ENCODE measurements around the gene SLC25A29.

Gene SLC25A29

DNA sequence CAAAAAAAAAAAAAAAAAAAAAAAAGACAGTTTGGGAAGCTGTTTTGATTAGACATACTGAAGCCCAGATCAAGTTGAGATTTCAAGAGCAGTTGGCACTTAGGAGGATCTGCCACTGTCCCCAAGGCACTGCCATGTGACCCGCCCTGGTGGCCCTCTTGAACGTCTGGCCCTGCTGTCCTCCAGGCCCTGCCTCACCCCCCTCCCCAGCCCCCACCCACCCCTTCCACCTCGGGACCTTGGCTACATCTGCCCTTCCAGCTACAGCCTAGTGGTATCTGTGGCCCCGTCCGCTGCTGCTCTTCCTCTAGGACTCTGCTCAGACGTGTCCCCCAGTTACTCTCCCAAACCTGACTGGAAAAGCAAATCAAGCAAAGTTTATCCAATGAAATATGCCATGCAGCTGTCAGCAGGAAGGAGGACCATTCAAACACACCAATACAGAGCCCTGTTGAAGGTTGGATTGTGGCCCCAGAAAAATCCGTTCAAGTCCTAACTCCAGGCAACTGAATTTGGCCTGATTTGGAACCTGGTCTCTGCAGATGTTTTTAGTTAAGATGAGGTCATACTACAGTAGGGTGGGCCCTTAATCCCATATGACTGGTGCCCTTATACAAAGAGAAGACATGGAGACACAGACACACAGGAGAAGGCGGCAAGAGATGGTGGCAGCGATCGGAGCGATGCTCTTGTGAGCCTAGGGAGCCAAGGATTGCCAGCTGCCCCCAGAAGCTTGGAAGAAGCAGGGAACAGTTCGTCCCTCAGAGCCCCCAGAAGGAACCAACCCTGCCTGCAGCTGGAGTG lies 17.7 kb downstream of the SLC25A29 start (continued):
- TF ChIP-seq ZNF274 (IDR thresholded peaks at IDR 0.05; ENCODE audit: low read length) (no peak), ZNF274 (tag by site-specific recombination; IDR thresholded peaks at IDR 0.05; ENCODE audit: borderline replicate concordance) (no peak), ZNF626 (tag by site-specific recombination; IDR thresholded peaks at IDR 0.05) (no peak), ZBTB21 (tag by site-specific recombination; IDR thresholded peaks at IDR 0.05) (no peak), GLIS1 (tag by site-specific recombination; IDR thresholded peaks at IDR 0.05) (no peak), KLF7 (tag by site-specific recombination; IDR thresholded peaks at IDR 0.05; ENCODE audit: borderline replicate concordance) (no peak), MEIS1 (CRISPR knock-in tag; IDR thresholded peaks at IDR 0.05; ENCODE audit: borderline replicate concordance) (no peak), SP2 (tag by site-specific recombination; IDR thresholded peaks at IDR 0.05) (0 out of 2 replicates have a peak, but pooled peaks have one; percentile 26), ZNF324 (tag by site-specific recombination; IDR thresholded peaks at IDR 0.05) (no peak), KLF8 (tag by site-specific recombination; IDR thresholded peaks at IDR 0.05) (no peak), KLF10 (tag by site-specific recombination; IDR thresholded peaks at IDR 0.05) (no peak), ZNF354C (tag by site-specific recombination; IDR thresholded peaks at IDR 0.05; ENCODE audit: borderline replicate concordance, low read depth) (no peak), ZNF239 (tag by site-specific recombination; IDR thresholded peaks at IDR 0.05) (no peak), ZSCAN16 (tag by site-specific recombination; IDR thresholded peaks at IDR 0.05) (no peak), ZNF654 (tag by site-specific recombination; IDR thresholded peaks at IDR 0.05; ENCODE audit: low read depth) (no peak), ZNF510 (tag by site-specific recombination; IDR thresholded peaks at IDR 0.05; ENCODE audit: insufficient replicate concordance) (no peak), ZNF600 (tag by site-specific recombination; IDR thresholded peaks at IDR 0.05) (no peak; the same call in 1 of the 2 replicates), ZNF211 (tag by site-specific recombination; IDR thresholded peaks at IDR 0.05; ENCODE audit: low read depth) (no peak), ZNF341 (tag by site-specific recombination; IDR thresholded peaks at IDR 0.05; ENCODE audit: low read depth) (no peak), ZNF133 (tag by site-specific recombination; IDR thresholded peaks at IDR 0.05) (no peak), ZNF175 (tag by site-specific recombination; IDR thresholded peaks at IDR 0.05) (no peak), ZNF777 (tag by site-specific recombination; IDR thresholded peaks at IDR 0.05; ENCODE audit: borderline replicate concordance) (no peak), ZNF132 (tag by site-specific recombination; IDR thresholded peaks at IDR 0.05; ENCODE audit: borderline replicate concordance) (no peak)
- TF ChIP-seq, protein P1, sequence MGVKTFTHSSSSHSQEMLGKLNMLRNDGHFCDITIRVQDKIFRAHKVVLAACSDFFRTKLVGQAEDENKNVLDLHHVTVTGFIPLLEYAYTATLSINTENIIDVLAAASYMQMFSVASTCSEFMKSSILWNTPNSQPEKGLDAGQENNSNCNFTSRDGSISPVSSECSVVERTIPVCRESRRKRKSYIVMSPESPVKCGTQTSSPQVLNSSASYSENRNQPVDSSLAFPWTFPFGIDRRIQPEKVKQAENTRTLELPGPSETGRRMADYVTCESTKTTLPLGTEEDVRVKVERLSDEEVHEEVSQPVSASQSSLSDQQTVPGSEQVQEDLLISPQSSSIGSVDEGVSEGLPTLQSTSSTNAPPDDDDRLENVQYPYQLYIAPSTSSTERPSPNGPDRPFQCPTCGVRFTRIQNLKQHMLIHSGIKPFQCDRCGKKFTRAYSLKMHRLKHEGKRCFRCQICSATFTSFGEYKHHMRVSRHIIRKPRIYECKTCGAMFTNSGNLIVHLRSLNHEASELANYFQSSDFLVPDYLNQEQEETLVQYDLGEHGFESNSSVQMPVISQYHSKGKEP (tag by site-specific recombination; IDR thresholded peaks at IDR 0.05): no peak
- TF ChIP-seq, protein P2, sequence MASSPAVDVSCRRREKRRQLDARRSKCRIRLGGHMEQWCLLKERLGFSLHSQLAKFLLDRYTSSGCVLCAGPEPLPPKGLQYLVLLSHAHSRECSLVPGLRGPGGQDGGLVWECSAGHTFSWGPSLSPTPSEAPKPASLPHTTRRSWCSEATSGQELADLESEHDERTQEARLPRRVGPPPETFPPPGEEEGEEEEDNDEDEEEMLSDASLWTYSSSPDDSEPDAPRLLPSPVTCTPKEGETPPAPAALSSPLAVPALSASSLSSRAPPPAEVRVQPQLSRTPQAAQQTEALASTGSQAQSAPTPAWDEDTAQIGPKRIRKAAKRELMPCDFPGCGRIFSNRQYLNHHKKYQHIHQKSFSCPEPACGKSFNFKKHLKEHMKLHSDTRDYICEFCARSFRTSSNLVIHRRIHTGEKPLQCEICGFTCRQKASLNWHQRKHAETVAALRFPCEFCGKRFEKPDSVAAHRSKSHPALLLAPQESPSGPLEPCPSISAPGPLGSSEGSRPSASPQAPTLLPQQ (tag by site-specific recombination; IDR thresholded peaks at IDR 0.05): 0 out of 2 replicates have a peak, but pooled peaks have one; percentile 32
- TF ChIP-seq, protein P3, sequence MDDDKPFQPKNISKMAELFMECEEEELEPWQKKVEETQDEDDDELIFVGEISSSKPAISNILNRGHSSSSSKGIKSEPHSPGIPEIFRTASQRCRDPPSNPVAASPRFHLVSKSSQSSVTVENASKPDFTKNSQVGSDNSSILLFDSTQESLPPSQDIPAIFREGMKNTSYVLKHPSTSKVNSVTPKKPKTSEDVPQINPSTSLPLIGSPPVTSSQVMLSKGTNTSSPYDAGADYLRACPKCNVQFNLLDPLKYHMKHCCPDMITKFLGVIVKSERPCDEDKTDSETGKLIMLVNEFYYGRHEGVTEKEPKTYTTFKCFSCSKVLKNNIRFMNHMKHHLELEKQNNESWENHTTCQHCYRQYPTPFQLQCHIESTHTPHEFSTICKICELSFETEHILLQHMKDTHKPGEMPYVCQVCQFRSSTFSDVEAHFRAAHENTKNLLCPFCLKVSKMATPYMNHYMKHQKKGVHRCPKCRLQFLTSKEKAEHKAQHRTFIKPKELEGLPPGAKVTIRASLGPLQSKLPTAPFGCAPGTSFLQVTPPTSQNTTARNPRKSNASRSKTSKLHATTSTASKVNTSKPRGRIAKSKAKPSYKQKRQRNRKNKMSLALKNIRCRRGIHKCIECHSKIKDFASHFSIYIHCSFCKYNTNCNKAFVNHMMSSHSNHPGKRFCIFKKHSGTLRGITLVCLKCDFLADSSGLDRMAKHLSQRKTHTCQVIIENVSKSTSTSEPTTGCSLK (tag by site-specific recombination; IDR thresholded peaks at IDR 0.05): no peak
- TF ChIP-seq, protein P4, sequence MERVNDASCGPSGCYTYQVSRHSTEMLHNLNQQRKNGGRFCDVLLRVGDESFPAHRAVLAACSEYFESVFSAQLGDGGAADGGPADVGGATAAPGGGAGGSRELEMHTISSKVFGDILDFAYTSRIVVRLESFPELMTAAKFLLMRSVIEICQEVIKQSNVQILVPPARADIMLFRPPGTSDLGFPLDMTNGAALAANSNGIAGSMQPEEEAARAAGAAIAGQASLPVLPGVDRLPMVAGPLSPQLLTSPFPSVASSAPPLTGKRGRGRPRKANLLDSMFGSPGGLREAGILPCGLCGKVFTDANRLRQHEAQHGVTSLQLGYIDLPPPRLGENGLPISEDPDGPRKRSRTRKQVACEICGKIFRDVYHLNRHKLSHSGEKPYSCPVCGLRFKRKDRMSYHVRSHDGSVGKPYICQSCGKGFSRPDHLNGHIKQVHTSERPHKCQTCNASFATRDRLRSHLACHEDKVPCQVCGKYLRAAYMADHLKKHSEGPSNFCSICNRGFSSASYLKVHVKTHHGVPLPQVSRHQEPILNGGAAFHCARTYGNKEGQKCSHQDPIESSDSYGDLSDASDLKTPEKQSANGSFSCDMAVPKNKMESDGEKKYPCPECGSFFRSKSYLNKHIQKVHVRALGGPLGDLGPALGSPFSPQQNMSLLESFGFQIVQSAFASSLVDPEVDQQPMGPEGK (tag by site-specific recombination; IDR thresholded peaks at IDR 0.05): 0 out of 2 replicates have a peak, but pooled peaks have one; percentile 24
- TF ChIP-seq, protein P5, sequence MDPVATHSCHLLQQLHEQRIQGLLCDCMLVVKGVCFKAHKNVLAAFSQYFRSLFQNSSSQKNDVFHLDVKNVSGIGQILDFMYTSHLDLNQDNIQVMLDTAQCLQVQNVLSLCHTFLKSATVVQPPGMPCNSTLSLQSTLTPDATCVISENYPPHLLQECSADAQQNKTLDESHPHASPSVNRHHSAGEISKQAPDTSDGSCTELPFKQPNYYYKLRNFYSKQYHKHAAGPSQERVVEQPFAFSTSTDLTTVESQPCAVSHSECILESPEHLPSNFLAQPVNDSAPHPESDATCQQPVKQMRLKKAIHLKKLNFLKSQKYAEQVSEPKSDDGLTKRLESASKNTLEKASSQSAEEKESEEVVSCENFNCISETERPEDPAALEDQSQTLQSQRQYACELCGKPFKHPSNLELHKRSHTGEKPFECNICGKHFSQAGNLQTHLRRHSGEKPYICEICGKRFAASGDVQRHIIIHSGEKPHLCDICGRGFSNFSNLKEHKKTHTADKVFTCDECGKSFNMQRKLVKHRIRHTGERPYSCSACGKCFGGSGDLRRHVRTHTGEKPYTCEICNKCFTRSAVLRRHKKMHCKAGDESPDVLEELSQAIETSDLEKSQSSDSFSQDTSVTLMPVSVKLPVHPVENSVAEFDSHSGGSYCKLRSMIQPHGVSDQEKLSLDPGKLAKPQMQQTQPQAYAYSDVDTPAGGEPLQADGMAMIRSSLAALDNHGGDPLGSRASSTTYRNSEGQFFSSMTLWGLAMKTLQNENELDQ (tag by site-specific recombination; IDR thresholded peaks at IDR 0.05; ENCODE audit: low read depth): no peak
- TF ChIP-seq, protein P6, sequence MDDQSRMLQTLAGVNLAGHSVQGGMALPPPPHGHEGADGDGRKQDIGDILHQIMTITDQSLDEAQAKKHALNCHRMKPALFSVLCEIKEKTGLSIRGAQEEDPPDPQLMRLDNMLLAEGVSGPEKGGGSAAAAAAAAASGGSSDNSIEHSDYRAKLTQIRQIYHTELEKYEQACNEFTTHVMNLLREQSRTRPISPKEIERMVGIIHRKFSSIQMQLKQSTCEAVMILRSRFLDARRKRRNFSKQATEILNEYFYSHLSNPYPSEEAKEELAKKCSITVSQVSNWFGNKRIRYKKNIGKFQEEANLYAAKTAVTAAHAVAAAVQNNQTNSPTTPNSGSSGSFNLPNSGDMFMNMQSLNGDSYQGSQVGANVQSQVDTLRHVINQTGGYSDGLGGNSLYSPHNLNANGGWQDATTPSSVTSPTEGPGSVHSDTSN (CRISPR knock-in tag; IDR thresholded peaks at IDR 0.05): no peak
